ENCODE measurements around the gene THBS2.

DNA sequence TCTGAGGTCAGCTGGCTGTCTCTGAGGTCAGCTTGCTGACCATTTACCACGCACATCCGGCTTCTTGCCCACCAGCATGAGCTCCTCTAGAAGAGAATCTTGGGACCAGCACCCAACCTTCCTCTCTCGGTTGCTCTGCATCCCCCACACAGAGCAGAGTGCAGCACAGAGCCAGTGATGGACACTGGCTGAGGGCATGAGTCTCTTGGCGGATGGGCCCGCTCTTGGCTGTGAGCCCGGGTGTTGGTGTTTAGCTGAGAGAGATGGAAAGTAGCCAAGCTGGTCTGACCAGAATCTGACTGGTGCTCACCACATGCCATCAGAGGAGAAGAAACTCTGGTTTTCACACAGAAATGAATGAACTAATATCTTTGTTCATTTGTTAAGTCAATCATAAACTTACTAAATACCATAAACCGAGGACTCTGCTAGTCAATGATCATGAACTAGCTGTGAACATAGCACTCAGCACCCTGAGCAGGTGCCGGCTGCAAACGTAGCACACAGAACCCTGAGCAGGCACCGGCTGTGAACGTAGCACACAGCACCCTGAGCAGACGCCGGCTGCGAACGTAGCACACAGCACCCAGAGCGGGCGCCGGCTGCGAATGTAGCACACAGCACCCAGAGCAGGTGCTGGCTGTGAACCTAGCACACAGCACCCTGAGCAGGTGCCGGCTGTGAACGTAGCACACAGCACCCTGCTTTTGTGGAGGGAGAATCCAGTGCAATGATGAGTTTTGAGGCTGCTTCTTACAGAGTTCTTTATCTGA is 10.4 kb upstream of the THBS2 start:
- no peak for TF ChIP-seq CTCF (IDR thresholded peaks at IDR 0.05; ENCODE audit: control extremely low read depth in 1 of 3, insufficient read depth in 1 of 3, low read depth in 1 of 3, low read length in 3 of 3)
- TF ChIP-seq EP300 (IDR thresholded peaks at IDR 0.05; ENCODE audit: borderline replicate concordance in 1 of 2, low read depth in 2 of 2, low read length in 2 of 2) = no peak
- TF ChIP-seq POU5F1 (IDR thresholded peaks at IDR 0.05; ENCODE audit: low read depth, low read length) = no peak
- no peak for TF ChIP-seq SP1 (IDR thresholded peaks at IDR 0.05; ENCODE audit: low read depth, low read length)
- TF ChIP-seq PHF8 (conservative IDR thresholded peaks at IDR 0.05; ENCODE audit: low read depth, low read length) = no peak

All from H1 (cell line).